HFFc6 (cell line): Measurements from ENCODE around the gene PPP2R2B. TPM values are rescaled to one million over a fixed set of nuclear protein-coding genes. Genes with fewer than 3 reads are reported as not detected.

Experiments
- DNase-seq: peaks from one replicate; pipeline ENCODE4 v3.0.0-alpha.2; 2018
- H3K27ac Mint-ChIP-seq: 2 replicates; pipeline ENCODE4 v1.8.0; 2020; ENCODE audit warnings: mild to moderate bottlenecking, mixed read lengths
- H3K27me3 Mint-ChIP-seq: 2 replicates; pipeline ENCODE4 v1.8.0; 2021; ENCODE audit warnings: mild to moderate bottlenecking, moderate library complexity, mixed read lengths; ENCODE audit not compliant: insufficient read depth
- H3K36me3 Mint-ChIP-seq: 2 replicates; pipeline ENCODE4 v1.8.0; 2021; ENCODE audit warnings: low read depth, mixed read lengths
- H3K4me1 Mint-ChIP-seq: 2 replicates; pipeline ENCODE4 v1.8.0; 2020; ENCODE audit warnings: low read depth, mixed read lengths
- H3K4me3 Mint-ChIP-seq: 2 replicates; pipeline ENCODE4 v1.8.0; 2020; ENCODE audit warnings: mild to moderate bottlenecking, moderate library complexity, mixed read lengths
- H3K9me3 Mint-ChIP-seq: 2 replicates; pipeline ENCODE4 v1.8.0; 2020; ENCODE audit warnings: mild to moderate bottlenecking, mixed read lengths
- CTCF ChIP-seq: fragments of 200-600 bp; sonication (generic); IDR thresholded peaks from 2 replicates; pipeline ENCODE4 v1.5.0; 2021; ENCODE audit warnings: antibody characterized with exemption, mild to moderate bottlenecking
- total RNA-seq, 6 experiments: library from RNA; stranded (reverse); fragmentation: NEBNext Ultra II Directional; extraction: Animal tissue kit (Norgen Biotek cat#: 25700); gene quantifications; 2 replicates in 1 of 6; 3 replicates in 5 of 6; pipeline ENCODE4 v1.2.3, GENCODE V29; 2021

Gene PPP2R2B
- total RNA-seq, 6 experiments from 2014 or later, result not detected

DNA sequence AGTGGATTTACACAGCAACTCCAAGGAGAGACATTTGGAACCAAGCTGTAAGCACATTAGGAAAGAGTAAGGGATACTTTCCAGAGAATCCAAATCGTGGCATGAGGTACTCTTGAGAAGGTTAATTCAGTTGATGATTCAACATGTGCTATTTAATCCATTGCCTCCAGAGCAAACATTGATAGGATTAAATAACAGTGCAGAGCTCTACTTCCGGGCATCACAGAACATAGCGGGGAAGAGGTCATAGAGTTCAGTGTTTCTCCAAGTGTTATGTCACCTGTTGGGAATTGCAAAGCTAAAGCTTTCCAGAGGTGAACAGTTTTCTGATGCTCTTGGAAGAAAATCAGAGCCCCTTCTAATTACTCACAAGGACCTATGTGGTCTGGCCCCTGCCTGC, 127.5 kb downstream of the PPP2R2B start:
- no peak overlapping the region for H3K27ac Mint-ChIP-seq
- H3K4me3 Mint-ChIP-seq, result no peak overlapping the region
- H3K27me3 Mint-ChIP-seq, result peaks cover 2% of the 10 kb centered on the region; the same call in 1 of the 2 replicates
- TF ChIP-seq CTCF, result no peak
- DNase-seq, result no peak
- H3K36me3 Mint-ChIP-seq, result peaks cover 4% of the 10 kb centered on the region; the same call in 1 of the 2 replicates
- no peaks in the 10 kb centered on the region for H3K4me1 Mint-ChIP-seq
- H3K9me3 Mint-ChIP-seq, result peaks cover 19% of the 10 kb centered on the region

DNA sequence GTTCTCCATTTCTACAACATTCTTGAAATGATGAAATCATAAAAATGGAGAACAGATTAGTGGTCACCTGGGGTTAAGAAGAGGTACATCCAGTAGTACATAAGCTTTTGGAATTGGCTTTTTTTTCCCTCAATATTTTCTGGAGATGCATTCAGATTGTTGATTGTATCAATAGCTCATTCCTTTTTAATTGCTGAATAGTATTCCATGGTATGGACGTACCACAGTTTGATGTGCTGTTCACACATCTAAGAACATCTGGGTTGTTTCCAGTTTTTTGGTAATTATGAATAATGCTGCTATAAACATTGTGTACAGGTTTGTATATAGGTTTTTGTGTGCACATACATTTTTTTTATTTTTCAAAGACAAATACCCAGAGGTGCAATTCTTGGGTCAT, 130.0 kb downstream of the PPP2R2B start:
- Mint-ChIP-seq H3K4me1 (no peaks in the 10 kb centered on the region), H3K9me3 (peaks cover 19% of the 10 kb centered on the region), H3K27me3 (peaks cover 2% of the 10 kb centered on the region; the same call in 1 of the 2 replicates), H3K27ac (no peak overlapping the region), H3K4me3 (no peak overlapping the region), H3K36me3 (peaks cover 4% of the 10 kb centered on the region; the same call in 1 of the 2 replicates)
- DNase-seq, result no peak
- TF ChIP-seq CTCF, result no peak

- peaks cover 2% of the 10 kb centered on the region; the same call in 1 of the 2 replicates for H3K27me3 Mint-ChIP-seq
- no peaks in the 10 kb centered on the region for H3K4me1 Mint-ChIP-seq
- H3K9me3 Mint-ChIP-seq, result peaks cover 11% of the 10 kb centered on the region
- no peak overlapping the region for H3K27ac Mint-ChIP-seq
- H3K4me3 Mint-ChIP-seq, result no peak overlapping the region
- H3K36me3 Mint-ChIP-seq, result peaks cover 4% of the 10 kb centered on the region; the same call in 1 of the 2 replicates
- TF ChIP-seq CTCF, result no peak
- DNase-seq, result no peak
Observed at GRCh38 chr5:146745931-146746577, 132.5 kb downstream of the PPP2R2B start.

DNA sequence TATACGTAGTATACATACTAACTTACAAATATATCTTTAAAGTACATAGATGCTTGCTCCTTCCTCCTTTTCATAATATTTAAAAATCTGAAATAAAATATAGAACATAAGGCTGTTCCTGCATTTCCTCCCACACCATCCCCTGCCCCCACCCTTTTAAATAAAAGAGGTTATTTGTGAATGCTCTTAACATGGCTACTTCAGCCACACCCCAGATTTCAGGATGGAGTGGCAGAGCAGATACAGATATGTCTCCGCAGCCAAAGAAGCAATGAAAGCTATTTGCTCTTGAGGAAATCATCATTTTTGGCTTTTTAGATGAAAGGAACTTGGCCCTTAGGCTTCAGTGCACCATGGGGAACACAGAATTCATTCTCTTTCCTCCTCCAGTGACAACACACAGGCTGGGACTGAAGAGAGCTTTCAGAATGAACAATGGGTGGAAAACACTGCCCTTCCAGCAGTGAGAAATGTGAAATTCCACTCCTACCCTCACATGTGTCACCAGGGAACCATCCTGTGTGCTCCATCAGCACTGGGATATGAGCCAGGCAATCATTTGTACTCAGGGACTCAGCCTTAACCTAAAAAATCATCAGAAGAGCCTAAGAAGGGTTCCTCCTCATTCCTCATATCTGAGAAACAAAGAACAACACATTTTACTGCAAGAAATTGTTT, 134.3 kb downstream of the PPP2R2B start:
- H3K4me3 Mint-ChIP-seq, result no peak overlapping the region
- no peak overlapping the region for H3K27ac Mint-ChIP-seq

GRCh38 chr5:146734936-146735577, 143.5 kb downstream of the PPP2R2B start:
- peaks cover 6% of the 10 kb centered on the region for H3K27me3 Mint-ChIP-seq
- no peak for TF ChIP-seq CTCF
- no peak for DNase-seq
- H3K4me1 Mint-ChIP-seq, result peaks cover 25% of the 10 kb centered on the region
- peaks cover 13% of the 10 kb centered on the region for H3K9me3 Mint-ChIP-seq
- H3K4me3 Mint-ChIP-seq, result no peak overlapping the region
- no peaks in the 10 kb centered on the region for H3K36me3 Mint-ChIP-seq
- no peak overlapping the region for H3K27ac Mint-ChIP-seq

More for the DNA sequence above, 134.3 kb downstream of the PPP2R2B start:
- no peak for DNase-seq
- Mint-ChIP-seq H3K4me1 (no peaks in the 10 kb centered on the region), H3K9me3 (peaks cover 10% of the 10 kb centered on the region), H3K27me3 (no peaks in the 10 kb centered on the region), H3K36me3 (peaks cover 3% of the 10 kb centered on the region; the same call in 1 of the 2 replicates)
- TF ChIP-seq CTCF, result no peak
